ENCODE measurements around the gene WRNIP1. TPM values are rescaled to one million over a fixed set of nuclear protein-coding genes. Genes with fewer than 3 reads are reported as not detected.
A peak's percentile ranks its signal among the peaks of the same experiment; 100 is the strongest.
"Not testable (repeated sequence)": the region's sequence is repeated elsewhere in the genome, so short reads cannot be mapped to it uniquely, and the experiment has no call there.

The WRNIP1 gene
- polyA plus RNA-seq, 1 experiment: 26.5 TPM

DNA sequence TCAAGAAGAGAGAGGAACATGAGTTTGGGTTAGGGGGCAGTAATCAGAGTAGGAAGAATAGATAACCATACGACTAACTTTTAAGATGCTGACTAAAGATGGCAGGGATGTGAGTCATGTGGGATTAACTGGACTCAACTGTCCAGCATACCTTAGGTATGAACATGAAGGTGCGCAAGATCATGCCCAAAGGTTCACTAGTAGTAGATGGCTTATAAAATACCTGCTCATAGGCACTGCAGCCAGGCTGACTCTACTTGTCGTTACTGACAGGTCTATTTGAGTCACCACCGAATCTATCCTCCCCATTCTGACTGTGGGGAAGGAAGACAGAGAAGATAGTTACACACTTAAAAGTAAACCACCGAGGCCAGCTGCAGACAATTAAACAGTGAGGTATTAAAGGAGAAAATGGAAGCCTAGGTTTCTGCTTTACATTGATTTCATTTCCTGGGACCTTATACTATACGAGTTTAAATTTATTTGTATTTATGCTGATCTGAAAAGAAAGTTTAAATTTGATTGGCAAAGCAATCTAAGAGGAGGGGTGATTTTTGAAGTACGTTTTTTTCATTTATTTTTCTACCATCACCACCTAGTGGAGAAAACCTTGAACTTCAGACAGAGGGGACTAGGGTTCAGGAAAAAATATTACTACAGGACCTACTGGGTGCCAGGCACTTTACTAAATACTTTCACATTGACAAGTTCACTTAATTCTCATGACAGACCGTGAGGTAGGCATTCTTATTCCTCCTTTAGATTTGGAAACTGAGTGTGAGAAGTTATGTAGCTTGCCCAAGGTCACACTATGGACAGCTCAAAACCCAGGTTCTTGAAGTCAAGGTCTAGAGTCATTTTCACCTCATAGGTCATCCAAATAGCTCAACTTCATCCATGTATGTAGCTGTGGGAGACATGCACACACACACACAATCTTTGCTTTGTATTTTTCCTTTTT, 4.0 kb upstream of the WRNIP1 start:
- ChIA-PET POLR2A (no interaction called here), CTCF (interaction anchor here (0.9 to 9.5 kb wide), 4 partner anchors 11 to 25 kb away, joined by 3 to 81 read pairs (median 4); partner anchors contain the start of gene MYLK4)
- Histone ChIP-seq H3K4me3 (ENCODE audit: low read depth, low read length) (no peak overlapping the region), H3K36me3 (ENCODE audit: control insufficient read depth, insufficient read depth, low read length) (no peaks in the 10 kb centered on the region), H3K27me3 (ENCODE audit: control insufficient read depth, insufficient read depth, low read length) (no peaks in the 10 kb centered on the region)
- TF ChIP-seq, protein P1, sequence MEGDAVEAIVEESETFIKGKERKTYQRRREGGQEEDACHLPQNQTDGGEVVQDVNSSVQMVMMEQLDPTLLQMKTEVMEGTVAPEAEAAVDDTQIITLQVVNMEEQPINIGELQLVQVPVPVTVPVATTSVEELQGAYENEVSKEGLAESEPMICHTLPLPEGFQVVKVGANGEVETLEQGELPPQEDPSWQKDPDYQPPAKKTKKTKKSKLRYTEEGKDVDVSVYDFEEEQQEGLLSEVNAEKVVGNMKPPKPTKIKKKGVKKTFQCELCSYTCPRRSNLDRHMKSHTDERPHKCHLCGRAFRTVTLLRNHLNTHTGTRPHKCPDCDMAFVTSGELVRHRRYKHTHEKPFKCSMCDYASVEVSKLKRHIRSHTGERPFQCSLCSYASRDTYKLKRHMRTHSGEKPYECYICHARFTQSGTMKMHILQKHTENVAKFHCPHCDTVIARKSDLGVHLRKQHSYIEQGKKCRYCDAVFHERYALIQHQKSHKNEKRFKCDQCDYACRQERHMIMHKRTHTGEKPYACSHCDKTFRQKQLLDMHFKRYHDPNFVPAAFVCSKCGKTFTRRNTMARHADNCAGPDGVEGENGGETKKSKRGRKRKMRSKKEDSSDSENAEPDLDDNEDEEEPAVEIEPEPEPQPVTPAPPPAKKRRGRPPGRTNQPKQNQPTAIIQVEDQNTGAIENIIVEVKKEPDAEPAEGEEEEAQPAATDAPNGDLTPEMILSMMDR (IDR thresholded peaks at IDR 0.05; ENCODE audit: insufficient read depth, low read depth, low read length): peak; percentile 28; the same call in 1 of the 2 replicates
- DNase-seq (ENCODE audit: low read depth): no peak

DNA sequence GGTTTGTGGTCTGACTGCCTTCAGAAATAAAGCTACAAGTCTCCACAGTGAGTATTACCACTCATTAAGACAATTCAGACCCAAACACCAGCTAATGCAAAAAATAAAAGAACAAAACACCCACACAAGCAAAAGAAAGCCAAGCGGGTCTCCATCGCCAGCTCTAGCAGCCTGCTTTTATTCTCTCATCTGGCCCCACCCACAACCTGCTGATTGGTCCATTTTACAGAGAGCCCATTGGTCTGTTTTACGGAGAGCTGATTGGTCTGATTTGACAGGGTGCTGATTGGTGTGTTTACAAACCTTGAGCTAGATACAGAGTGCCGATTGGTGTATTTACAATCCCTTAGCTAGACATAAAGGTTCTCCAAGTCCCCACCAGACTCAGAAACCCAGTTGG, 2.3 kb upstream of the WRNIP1 start:
- H3K27me3 ChIP-seq (ENCODE audit: control insufficient read depth, insufficient read depth, low read length); H3K4me3 ChIP-seq (ENCODE audit: low read depth, low read length); POLR2A ChIA-PET; H3K36me3 ChIP-seq (ENCODE audit: control insufficient read depth, insufficient read depth, low read length); DNase-seq (ENCODE audit: low read depth): not testable (repeated sequence)
- CTCF ChIA-PET: interaction anchor here (1.3 to 9.5 kb wide), 5 partner anchors 13 to 1167 kb away, joined by 4 to 81 read pairs (median 7); partner anchors contain the start of gene MYLK4

DNA sequence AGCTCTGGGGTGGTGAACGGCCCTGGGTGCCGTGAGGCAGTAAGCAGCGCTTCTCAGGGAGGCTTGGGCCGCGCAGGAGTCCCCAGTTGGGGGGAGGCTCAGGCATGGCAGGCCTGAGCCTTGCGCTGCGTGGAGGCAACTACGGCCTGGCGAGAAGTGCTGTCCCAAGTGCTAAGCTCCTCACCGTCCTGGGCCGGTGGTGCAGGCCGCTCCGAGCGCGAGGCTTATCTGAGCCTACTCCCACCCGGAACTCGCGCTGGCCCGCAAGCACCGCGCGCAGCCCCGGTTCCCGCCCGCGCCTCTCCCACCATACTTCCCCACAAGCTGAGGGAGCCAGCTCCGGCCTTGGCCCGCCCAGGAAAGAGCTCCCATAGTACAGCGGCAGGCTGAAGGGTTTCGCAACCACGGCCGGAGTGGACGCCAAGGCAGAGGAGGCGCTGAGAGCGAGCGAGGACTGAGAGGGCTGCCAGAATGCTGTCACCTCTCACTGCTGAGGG, 1.8 kb upstream of the WRNIP1 start:
- TF ChIP-seq, protein P1 (IDR thresholded peaks at IDR 0.05; ENCODE audit: insufficient read depth, low read depth, low read length): no peak
- ChIA-PET POLR2A (no interaction called here), CTCF (interaction anchor here (1.3 to 9.5 kb wide), 5 partner anchors 13 to 1168 kb away, joined by 4 to 81 read pairs (median 7); partner anchors contain the start of gene MYLK4)
- no peak overlapping the region for H3K4me3 ChIP-seq (ENCODE audit: low read depth, low read length)
- no peaks in the 10 kb centered on the region for H3K27me3 ChIP-seq (ENCODE audit: control insufficient read depth, insufficient read depth, low read length)
- no peak for DNase-seq (ENCODE audit: low read depth)
- no peaks in the 10 kb centered on the region for H3K36me3 ChIP-seq (ENCODE audit: control insufficient read depth, insufficient read depth, low read length)

DNA sequence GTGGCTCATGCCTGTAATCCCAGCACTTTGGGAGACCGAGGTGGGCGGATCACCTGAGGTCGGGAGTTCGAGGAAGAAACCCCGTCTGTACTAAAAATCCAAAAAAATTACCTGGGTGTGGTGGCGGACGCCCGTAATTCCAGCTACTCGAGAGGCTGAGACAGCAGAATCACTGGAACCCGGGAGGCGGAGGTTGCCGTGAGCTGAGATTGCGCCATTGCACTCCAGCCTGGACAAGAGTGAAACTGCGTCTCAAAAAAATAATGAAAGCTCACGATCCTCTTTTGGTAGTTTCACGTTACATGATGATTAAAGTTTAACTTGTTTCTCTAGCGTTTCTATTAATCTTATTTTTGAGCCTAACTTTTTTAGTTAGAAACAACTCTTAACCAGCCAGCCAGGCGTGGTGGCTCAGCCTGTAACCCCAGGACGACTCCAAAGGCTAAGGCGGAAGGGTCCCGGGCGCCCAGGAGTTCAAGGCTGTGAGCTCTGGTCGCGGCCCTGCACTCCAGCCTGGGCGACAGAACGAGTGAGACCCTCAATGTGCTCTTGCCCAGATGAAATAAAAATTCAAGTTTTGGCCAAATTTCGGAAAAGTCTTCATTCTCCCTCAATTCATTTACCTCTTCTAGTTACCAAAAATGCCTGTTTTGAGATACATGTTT, 1.2 kb upstream of the WRNIP1 start:
- Histone ChIP-seq H3K36me3 (ENCODE audit: control insufficient read depth, insufficient read depth, low read length) (no peaks in the 10 kb centered on the region), H3K4me3 (ENCODE audit: low read depth, low read length) (peak overlapping the region; percentile 58), H3K27me3 (ENCODE audit: control insufficient read depth, insufficient read depth, low read length) (no peaks in the 10 kb centered on the region)
- TF ChIP-seq, protein P1 (IDR thresholded peaks at IDR 0.05; ENCODE audit: insufficient read depth, low read depth, low read length): no peak
- ChIA-PET CTCF (interaction anchor here (1.3 to 9.5 kb wide), 5 partner anchors 14 to 1168 kb away, joined by 4 to 81 read pairs (median 7); partner anchors contain the start of gene MYLK4), POLR2A (no interaction called here)
- DNase-seq (ENCODE audit: low read depth): no peak

DNA sequence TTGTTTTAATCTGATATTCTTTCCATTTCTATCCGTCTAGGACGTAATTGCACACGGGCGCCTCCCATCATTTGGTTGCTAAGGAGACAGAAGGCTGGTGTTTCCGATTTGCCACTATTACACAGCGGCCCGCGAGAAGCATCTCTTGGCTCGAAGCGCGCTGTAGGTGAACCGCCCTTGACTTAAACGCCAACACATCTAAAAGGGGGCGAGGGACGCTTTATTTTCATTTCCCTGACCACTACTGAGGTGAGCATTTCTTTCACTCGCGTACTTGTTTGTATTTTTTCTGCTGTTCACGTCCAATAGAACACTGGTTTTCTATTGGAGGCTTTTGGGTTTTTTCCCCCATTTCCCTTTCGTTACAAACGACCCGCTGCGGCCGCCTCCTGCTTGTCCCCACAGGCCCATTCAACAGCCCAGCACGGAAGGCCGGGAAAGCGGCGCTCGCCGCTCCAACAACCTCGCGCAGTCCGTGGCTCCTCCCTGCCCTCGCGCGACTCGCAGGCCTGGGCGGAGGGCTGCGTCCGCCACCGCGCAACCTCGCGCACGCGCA, 505 bp upstream of the WRNIP1 start:
- ChIA-PET POLR2A (no interaction called here), CTCF (interaction anchor here (0.9 to 9.5 kb wide), 4 partner anchors 14 to 82 kb away, joined by 3 to 81 read pairs (median 10); partner anchors contain the start of genes MYLK4 and SERPINB1)
- Histone ChIP-seq H3K36me3 (ENCODE audit: control insufficient read depth, insufficient read depth, low read length) (no peaks in the 10 kb centered on the region), H3K27me3 (ENCODE audit: control insufficient read depth, insufficient read depth, low read length) (no peaks in the 10 kb centered on the region), H3K4me3 (ENCODE audit: low read depth, low read length) (peak overlapping the region; percentile 58)
- TF ChIP-seq, protein P1 (IDR thresholded peaks at IDR 0.05; ENCODE audit: insufficient read depth, low read depth, low read length): no peak
- DNase-seq (ENCODE audit: low read depth): no peak
